GM21737 (cell line): ENCODE results near the gene PTOV1.
A peak's percentile ranks its signal among the peaks of the same experiment; 100 is the strongest.

ENCODE experiments used
- ATAC-seq: cut with Tn5 transposase; IDR thresholded peaks from one replicate; pipeline ENCODE4 v1.9.1; 2021; ENCODE audit warnings: mild to moderate bottlenecking, moderate library complexity; ENCODE audit not compliant: unreplicated experiment

The PTOV1 gene

GRCh38 chr19:49858088-49858985, 7.4 kb downstream of the PTOV1 start:
- no peak for ATAC-seq

- no peak for ATAC-seq
Observed at GRCh38 chr19:49859682-49860335, 8.8 kb downstream of the PTOV1 start.

- ATAC-seq: no peak
Observed at GRCh38 chr19:49860336-49861102, 9.6 kb downstream of the PTOV1 start.

GRCh38 chr19:49861107-49861506, 10.1 kb downstream of the PTOV1 start:
- ATAC-seq: no peak

GRCh38 chr19:49861541-49862378, 10.8 kb downstream of the PTOV1 start:
- ATAC-seq: no peak

GRCh38 chr19:49862391-49863253, 11.7 kb downstream of the PTOV1 start:
- no peak for ATAC-seq

DNA sequence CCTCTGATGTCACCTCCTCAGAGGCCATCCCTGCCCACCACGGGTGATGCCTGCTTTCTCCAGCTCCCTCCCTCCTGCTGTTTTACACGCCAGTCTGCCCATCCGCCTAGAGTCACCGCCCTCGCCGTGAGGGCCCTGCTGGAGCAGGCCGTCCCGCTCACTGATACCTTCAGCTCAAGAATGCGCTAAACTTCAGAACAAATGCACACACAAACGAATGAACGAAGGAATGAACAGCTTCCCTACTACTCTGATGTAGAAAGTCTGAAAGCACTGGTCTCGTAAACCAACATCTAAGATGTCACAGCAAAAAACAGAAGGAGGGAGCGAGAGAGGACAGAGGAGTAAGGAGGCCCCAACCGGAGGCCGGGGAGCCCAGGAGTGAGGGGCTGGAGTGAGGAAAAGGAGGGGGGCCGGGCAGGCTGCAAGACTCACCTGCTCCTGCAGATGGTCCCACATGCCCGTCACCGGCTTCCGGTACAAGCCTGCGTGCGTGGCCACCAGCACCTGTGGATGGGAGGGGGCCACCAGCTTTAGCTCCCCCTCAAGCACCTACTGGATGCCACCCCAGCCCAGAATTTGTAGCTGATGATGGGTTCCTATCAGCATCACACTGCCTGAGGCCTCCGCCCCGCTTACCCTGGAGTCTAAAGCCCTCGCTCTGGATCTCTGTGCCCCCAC, 12.4 kb downstream of the PTOV1 start:
- no peak for ATAC-seq

DNA sequence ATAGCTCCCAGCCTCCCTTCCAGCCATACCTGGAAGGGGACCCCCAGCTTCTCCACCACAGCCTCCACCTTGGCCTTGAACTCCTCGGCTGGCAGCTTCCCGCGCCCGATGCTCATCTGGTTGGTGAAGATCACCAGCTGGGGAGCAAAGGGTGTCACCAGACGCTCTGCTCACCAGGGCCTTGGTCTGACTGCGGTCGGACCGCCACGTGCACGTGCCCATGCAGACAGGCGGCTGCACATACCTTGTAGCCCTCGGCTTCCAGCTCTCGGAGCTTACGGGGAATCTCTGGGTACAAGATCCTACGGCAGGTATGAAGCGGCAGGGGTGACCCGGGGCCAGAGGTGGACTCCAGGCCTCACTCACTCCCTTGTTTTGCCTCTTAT, 13.0 kb downstream of the PTOV1 start:
- ATAC-seq: no peak

- ATAC-seq: no peak
Observed at GRCh38 chr19:49864890-49865289, 13.9 kb downstream of the PTOV1 start.

GRCh38 chr19:49866933-49867782, 16.2 kb downstream of the PTOV1 start, which contains the start of gene PNKP:
PNKP (minus strand) TSS chr19:49867576; CDS start chr19:49867204, 372 bp downstream.
- ATAC-seq: peak; percentile 37

DNA sequence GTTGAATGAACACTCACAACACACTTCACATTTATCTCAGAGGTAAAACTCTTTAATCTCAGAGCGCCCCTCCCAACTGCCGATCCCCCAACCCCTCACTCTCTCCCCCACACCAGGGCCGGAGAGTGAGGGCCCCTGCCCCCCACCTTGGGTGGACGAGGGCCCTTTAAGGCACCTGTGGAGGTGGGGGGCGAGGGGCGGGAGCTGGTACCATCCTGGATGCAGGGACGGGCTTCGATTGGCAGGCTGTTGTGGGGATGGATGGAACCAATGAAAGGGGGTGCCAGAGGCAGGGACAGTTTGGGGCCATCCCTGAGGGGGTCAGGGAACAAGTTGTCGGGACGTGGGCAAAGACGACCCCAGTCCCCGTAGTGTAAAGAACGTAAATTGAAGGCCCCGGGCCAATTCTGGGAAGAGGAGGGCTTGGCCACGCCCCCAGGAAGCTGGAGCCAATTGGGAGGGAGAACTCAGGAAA, 18.1 kb downstream of the PTOV1 start:
- peak; percentile 12 for ATAC-seq

DNA sequence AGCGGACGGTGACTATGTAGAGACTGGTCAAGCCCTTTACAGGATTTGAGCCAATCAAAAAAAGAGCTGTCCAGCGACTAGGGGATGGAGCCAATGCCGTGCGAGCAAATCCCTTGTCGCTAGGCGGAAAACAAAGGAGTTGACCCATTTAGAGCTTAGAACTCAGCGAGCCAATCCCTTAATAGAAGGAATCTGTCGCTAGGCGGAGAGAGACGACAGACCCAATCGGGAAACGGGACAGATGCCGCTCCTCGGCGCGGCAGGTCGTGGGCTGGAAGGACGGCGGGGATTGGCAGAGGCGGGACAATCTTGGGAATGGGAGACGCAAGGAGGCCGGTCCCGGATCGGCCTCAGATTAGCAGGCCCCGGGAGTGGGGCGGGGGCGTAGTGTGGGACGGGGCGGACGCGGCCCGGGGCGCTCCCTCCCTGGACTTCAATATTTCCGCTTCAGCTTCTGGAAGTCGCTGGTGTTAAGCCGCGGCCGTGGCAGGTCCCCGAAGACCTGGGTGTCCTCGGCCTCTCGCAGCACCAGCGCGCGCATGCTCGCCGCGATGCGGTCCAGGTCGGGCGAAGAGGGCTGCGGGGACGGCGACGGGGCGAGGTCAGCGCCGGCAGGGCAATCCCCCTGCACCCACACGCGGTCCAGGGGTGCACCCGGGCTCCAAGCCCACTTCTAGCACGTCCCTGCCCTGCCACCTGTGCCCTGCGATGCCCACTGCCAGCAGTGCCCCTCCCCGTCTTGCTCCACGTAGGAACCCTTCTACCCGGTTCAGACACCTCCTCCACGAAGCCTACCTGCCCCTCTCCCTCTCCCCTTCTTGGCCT, 18.7 kb downstream of the PTOV1 start:
- peak; percentile 58 for ATAC-seq

GRCh38 chr19:49870309-49870901, 19.4 kb downstream of the PTOV1 start:
- no peak for ATAC-seq

DNA sequence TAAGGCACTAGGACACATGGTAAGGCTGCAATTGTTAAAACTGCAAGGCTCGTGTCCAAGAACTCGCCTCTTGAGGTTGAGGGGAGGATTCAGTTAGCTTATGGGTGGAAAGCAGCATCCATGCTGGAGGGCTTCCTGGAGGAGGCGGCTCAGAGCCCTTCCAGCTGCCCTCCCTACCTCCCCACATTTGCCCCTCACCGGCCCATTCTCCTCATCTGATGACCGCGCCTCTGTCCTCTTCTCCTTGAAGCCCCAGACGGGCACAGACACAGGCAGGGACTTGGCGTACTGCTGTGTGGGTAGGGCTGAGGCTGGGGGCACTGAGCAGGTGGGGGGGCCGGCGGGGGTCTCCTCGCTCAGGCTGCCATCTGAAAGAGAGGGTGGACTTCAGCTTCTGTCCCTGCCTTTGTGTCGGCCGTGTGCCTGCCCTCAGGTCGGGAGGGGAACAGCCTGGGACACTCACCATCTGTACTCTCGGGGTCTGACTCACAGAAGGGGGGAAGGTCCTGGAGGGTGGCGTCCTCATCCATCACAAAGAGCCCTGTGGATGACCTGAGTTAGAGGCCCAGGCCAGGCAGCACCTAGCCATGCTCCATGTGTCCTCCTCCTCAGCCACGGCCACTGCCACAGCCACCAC, 20.5 kb downstream of the PTOV1 start:
- no peak for ATAC-seq

GRCh38 chr19:49872245-49873128, 21.5 kb downstream of the PTOV1 start:
- ATAC-seq: no peak
